ENCODE measurements around the gene XXYLT1.

The XXYLT1 gene

DNA sequence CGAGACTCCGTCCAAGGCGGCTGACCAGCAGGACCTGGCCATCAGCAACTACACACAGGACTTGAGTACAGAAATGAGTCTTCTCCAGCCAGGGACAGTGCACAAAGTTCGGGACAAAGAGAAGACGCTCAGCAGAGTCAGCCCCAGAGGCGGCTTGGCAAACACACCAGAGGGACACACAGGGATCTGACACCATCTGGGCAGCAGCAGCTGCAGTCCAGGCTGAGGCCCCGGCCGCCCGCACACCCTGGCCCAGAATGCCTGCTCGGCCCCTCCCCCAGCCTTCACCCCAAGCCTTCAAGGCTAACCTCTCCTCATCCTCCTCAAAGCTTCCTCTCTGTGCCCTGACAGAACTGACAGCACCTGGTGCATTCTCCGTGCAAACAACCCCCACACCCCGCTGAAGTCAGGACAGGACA, 61.1 kb downstream of the XXYLT1 start:
- TF ChIP-seq, protein P1, sequence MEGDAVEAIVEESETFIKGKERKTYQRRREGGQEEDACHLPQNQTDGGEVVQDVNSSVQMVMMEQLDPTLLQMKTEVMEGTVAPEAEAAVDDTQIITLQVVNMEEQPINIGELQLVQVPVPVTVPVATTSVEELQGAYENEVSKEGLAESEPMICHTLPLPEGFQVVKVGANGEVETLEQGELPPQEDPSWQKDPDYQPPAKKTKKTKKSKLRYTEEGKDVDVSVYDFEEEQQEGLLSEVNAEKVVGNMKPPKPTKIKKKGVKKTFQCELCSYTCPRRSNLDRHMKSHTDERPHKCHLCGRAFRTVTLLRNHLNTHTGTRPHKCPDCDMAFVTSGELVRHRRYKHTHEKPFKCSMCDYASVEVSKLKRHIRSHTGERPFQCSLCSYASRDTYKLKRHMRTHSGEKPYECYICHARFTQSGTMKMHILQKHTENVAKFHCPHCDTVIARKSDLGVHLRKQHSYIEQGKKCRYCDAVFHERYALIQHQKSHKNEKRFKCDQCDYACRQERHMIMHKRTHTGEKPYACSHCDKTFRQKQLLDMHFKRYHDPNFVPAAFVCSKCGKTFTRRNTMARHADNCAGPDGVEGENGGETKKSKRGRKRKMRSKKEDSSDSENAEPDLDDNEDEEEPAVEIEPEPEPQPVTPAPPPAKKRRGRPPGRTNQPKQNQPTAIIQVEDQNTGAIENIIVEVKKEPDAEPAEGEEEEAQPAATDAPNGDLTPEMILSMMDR (IDR thresholded peaks at IDR 0.05): no peak
- peaks cover 47% of the 10 kb centered on the region for H3K4me1 Mint-ChIP-seq
- H3K36me3 Mint-ChIP-seq (ENCODE audit: low read depth): peaks cover 24% of the 10 kb centered on the region
- DNase-seq: peak; percentile 22
- H3K27ac Mint-ChIP-seq: peak overlapping the region; percentile 55
- peaks cover 19% of the 10 kb centered on the region for H3K9me3 Mint-ChIP-seq
- H3K4me3 Mint-ChIP-seq: peak overlapping the region; percentile 30
- H3K27me3 Mint-ChIP-seq (ENCODE audit: low read depth, poor library complexity): peaks cover 2% of the 10 kb centered on the region

DNA sequence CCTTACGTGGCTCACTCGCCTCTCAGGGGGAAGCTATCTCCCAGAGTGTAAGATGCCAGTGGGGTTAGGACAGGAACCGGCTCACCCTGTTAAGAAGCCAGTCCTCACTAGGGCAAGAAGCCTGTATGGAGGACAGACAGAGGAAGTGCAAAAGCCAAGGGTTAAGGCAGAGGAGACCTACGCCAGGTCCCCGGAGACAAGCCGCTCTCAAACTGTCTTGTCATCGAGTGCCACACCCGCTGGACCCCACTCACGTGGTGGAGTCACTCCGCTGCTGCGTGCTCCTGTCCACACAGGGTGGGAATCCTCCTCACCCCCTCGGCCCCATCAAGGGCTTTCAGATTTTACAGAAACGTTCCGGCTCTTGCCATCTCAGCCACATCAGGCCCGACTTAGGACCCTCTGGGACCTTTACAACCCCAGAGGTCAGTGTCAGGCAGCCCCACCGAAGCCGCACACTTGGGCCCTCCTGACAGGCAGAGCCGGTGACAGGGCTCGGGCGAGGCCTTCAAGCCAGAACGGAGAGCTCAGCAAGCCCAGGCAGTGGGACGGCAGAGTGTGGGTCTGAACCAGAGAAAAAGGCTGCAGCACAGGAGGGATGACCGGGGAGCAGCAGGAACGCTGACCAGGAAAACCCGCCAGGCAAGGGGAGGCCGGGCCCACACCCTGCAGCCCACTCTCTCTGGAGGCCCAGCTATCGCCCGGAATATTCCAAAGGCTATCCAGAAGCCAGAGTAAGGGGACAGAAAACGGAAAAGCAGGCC, 61.7 kb downstream of the XXYLT1 start:
- peaks cover 53% of the 10 kb centered on the region for H3K4me1 Mint-ChIP-seq
- H3K27ac Mint-ChIP-seq: peak overlapping the region; percentile 55
- no peak overlapping the region for H3K4me3 Mint-ChIP-seq
- H3K36me3 Mint-ChIP-seq (ENCODE audit: low read depth): peaks cover 24% of the 10 kb centered on the region
- peaks cover 19% of the 10 kb centered on the region for H3K9me3 Mint-ChIP-seq
- peaks cover 5% of the 10 kb centered on the region for H3K27me3 Mint-ChIP-seq (ENCODE audit: low read depth, poor library complexity)
- no peak for DNase-seq
- TF ChIP-seq, protein P1 (IDR thresholded peaks at IDR 0.05): no peak

DNA sequence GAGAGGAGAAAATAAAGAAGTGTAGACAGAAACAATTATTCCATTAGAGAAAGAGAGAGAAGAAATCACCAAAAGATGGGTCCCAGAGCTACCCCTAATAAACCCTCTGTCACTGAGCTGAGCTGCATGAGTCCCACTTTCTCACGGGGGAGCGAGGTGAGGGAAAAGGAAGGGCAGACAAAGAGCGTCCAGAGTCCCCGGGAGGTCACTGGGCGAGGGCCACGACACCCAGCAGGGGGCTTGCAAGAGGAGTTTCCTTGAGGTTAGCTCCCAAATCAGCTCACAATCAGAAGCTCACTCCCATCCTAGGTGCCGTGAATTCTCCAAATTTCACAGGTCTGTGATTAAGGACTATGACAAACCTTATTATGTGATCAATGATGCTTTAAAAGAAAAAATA, 62.3 kb downstream of the XXYLT1 start:
- no peak for DNase-seq
- no peak overlapping the region for H3K4me3 Mint-ChIP-seq
- TF ChIP-seq, protein P1 (IDR thresholded peaks at IDR 0.05): no peak
- peaks cover 15% of the 10 kb centered on the region for H3K9me3 Mint-ChIP-seq
- H3K36me3 Mint-ChIP-seq (ENCODE audit: low read depth): peaks cover 24% of the 10 kb centered on the region
- peak overlapping the region; percentile 38 for H3K27ac Mint-ChIP-seq
- peaks cover 54% of the 10 kb centered on the region for H3K4me1 Mint-ChIP-seq
- peaks cover 5% of the 10 kb centered on the region for H3K27me3 Mint-ChIP-seq (ENCODE audit: low read depth, poor library complexity)

DNA sequence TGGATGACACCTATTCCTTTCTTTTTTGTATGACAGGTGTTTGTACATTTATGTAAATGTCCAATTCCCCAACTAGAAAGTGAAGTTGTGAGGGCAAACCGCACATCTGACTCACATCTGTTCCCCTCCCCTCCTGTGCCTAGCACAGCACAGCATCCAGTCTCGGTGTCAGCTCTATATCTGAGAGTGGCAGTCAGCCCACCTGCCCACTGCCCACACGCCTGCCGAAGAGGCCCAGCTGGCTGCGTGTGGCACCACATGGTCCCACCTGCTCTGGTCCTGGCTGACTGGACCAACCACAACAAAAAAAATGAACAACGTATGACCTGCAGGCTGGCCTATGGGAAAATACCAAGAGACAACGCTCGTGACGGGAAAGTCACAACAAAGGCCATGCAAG, 62.8 kb downstream of the XXYLT1 start:
- Mint-ChIP-seq H3K27ac (peak overlapping the region; percentile 17), H3K27me3 (ENCODE audit: low read depth, poor library complexity) (peaks cover 5% of the 10 kb centered on the region), H3K9me3 (peaks cover 15% of the 10 kb centered on the region), H3K4me1 (peaks cover 58% of the 10 kb centered on the region), H3K36me3 (ENCODE audit: low read depth) (peaks cover 24% of the 10 kb centered on the region), H3K4me3 (no peak overlapping the region)
- DNase-seq: no peak
- TF ChIP-seq, protein P1 (IDR thresholded peaks at IDR 0.05): no peak

DNA sequence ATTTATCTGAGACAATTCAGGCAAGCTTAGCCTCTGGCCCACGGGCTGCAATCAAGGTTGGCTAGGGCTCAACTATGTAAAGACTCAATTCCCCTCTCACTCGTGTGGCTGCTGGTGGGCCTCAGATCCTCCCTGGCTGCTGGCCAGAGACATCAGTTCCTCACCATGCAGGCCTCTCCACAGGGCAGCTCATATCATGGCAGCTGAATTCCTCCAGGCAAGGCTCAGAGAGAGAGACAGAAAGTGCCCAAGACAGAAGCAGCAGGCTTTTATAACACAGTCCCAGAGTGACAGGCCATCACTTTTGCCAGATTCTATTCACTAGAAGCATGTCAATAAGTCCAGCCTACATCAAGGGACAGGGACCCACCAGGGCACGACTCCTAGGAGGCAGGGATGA, 63.2 kb downstream of the XXYLT1 start:
- no peak for DNase-seq
- TF ChIP-seq, protein P1 (IDR thresholded peaks at IDR 0.05): no peak
- Mint-ChIP-seq H3K4me1 (peaks cover 62% of the 10 kb centered on the region), H3K27me3 (ENCODE audit: low read depth, poor library complexity) (peaks cover 5% of the 10 kb centered on the region), H3K4me3 (no peak overlapping the region), H3K27ac (no peak overlapping the region), H3K36me3 (ENCODE audit: low read depth) (peaks cover 20% of the 10 kb centered on the region), H3K9me3 (peaks cover 12% of the 10 kb centered on the region)

- DNase-seq: no peak
- Mint-ChIP-seq H3K27ac (no peak overlapping the region), H3K4me3 (no peak overlapping the region), H3K9me3 (peaks cover 10% of the 10 kb centered on the region), H3K36me3 (ENCODE audit: low read depth) (peaks cover 22% of the 10 kb centered on the region), H3K27me3 (ENCODE audit: low read depth, poor library complexity) (peaks cover 3% of the 10 kb centered on the region), H3K4me1 (peaks cover 62% of the 10 kb centered on the region)
- TF ChIP-seq, protein P1 (IDR thresholded peaks at IDR 0.05): no peak
Observed at GRCh38 chr3:195207056-195207455, 63.9 kb downstream of the XXYLT1 start.

All from nephron progenitor cell (in vitro differentiated cells).